Measurements from ENCODE around the gene MIEN1.

DNA sequence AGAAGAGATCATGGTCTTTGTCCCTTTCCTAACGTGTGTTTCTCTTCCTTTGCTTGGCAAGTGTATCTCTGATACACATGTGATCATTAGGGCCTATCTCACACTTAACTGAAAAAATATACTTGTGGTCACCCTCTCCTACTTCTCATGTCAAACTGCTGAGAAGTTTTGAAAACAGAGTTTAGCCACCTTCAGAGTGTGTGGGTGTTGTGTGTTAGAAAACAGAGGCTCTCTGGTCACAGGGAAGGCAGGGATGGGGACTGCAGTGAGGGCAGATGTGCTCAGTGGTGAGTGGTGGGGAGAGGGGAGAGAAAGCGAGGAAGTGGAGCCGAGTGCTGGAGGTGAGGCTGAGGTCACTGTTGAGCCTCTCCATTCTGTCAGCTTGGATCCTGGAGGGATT lies 36.8 kb upstream of the MIEN1 start:
- TF ChIP-seq POLR2A (IDR thresholded peaks at IDR 0.05): no peak
- TF ChIP-seq, protein P1, sequence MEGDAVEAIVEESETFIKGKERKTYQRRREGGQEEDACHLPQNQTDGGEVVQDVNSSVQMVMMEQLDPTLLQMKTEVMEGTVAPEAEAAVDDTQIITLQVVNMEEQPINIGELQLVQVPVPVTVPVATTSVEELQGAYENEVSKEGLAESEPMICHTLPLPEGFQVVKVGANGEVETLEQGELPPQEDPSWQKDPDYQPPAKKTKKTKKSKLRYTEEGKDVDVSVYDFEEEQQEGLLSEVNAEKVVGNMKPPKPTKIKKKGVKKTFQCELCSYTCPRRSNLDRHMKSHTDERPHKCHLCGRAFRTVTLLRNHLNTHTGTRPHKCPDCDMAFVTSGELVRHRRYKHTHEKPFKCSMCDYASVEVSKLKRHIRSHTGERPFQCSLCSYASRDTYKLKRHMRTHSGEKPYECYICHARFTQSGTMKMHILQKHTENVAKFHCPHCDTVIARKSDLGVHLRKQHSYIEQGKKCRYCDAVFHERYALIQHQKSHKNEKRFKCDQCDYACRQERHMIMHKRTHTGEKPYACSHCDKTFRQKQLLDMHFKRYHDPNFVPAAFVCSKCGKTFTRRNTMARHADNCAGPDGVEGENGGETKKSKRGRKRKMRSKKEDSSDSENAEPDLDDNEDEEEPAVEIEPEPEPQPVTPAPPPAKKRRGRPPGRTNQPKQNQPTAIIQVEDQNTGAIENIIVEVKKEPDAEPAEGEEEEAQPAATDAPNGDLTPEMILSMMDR (IDR thresholded peaks at IDR 0.05 in 4 of 5, conservative IDR thresholded peaks at IDR 0.05 in 1 of 5): no peak
